Measurements from ENCODE around the gene GMPPB. TPM values are rescaled to one million over a fixed set of nuclear protein-coding genes. Genes with fewer than 3 reads are reported as not detected.

The GMPPB gene
- total RNA-seq, 2 experiments from 2014 or later = 40.7 to 54.5 TPM

DNA sequence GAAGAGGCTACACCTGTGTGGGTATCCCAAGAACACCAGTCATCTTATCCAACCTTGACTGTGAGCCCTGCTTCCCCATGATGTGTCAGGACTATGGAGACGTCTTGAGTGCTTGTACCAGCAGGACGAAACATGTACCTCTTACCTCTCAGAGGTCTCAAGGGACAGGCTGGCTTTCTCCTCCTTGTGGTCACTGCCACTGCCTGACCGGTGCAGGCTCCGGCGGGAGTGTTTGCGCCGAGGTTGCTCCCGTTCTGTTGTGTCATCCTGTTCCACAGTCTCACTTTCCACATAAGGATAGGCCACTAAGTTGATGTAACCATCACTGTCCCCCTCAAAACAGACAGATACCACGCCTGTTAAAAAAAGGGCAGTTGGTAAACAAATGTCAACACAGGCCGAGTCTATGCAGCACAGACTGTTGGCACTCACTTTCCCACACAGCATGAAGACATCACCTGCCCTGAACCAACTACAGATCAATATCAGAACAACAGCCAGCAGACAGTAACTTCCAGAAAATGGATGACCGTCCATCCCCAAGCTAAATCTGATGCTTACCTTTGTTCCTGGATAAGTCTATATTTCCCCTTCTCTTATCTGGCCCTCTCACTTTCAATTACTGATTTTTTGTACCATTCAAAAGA is 14.4 kb upstream of the GMPPB start:
- CTCF ChIA-PET (ENCODE audit: unreplicated experiment) = no interaction called here
- no TSS peak for BruUV-seq (replicated peaks)

GRCh38 chr3:49734752-49735151 is 11.0 kb upstream of the GMPPB start:
- Histone ChIP-seq H2AFZ (ENCODE audit: low read length) (no peak overlapping the region), H3K9me3 (ENCODE audit: low read length) (no peaks in the 10 kb centered on the region), H3K4me1 (ENCODE audit: insufficient read depth, low read length, poor library complexity, severe bottlenecking) (no peaks in the 10 kb centered on the region), H3K79me2 (ENCODE audit: insufficient read depth, low read depth, low read length) (no peaks in the 10 kb centered on the region), H3K4me2 (ENCODE audit: low read length) (no peak overlapping the region), H3K9me2 (ENCODE audit: insufficient read depth, low read length) (no peaks in the 10 kb centered on the region), H3K36me3 (ENCODE audit: insufficient read depth, low read length) (peaks cover 75% of the 10 kb centered on the region), H3K4me3 (ENCODE audit: low read depth, low read length, poor library complexity, severe bottlenecking) (no peak overlapping the region), H3K27ac (ENCODE audit: low read depth, low read length, poor library complexity, severe bottlenecking) (no peak overlapping the region), H4K20me1 (ENCODE audit: insufficient read depth, low read length) (no peaks in the 10 kb centered on the region)
- ChIA-PET POLR2A (interaction anchor here (1.5 kb wide), 1 partner anchor 10 kb away, joined by 4 read pairs; no protein-coding TSS in a partner anchor), CTCF (ENCODE audit: unreplicated experiment) (no interaction called here)
- BruUV-seq (replicated peaks) = no TSS peak
- DNase-seq (ENCODE audit: low spot score) = no peak
- intact Hi-C loops (cut with micrococcal nuclease; ENCODE audit: unreplicated experiment) = no loop called here
- no peak for TF ChIP-seq EZH2phosphoT487 (IDR thresholded peaks at IDR 0.05; ENCODE audit: borderline replicate concordance, low read depth, low read length)
- no peak for TF ChIP-seq CTCF (conservative IDR thresholded peaks at IDR 0.05; ENCODE audit: low read length)

More for the DNA sequence above, 14.4 kb upstream of the GMPPB start:
- no peak for TF ChIP-seq EZH2phosphoT487 (IDR thresholded peaks at IDR 0.05; ENCODE audit: borderline replicate concordance, low read depth, low read length)
- TF ChIP-seq CTCF (conservative IDR thresholded peaks at IDR 0.05; ENCODE audit: low read length) = no peak
- Histone ChIP-seq H3K4me3 (ENCODE audit: low read depth, low read length, poor library complexity, severe bottlenecking) (no peak overlapping the region), H4K20me1 (ENCODE audit: insufficient read depth, low read length) (no peaks in the 10 kb centered on the region), H3K4me1 (ENCODE audit: insufficient read depth, low read length, poor library complexity, severe bottlenecking) (no peaks in the 10 kb centered on the region), H3K36me3 (ENCODE audit: insufficient read depth, low read length) (peaks cover 46% of the 10 kb centered on the region), H3K4me2 (ENCODE audit: low read length) (no peak overlapping the region), H3K9me2 (ENCODE audit: insufficient read depth, low read length) (no peaks in the 10 kb centered on the region), H3K27ac (ENCODE audit: low read depth, low read length, poor library complexity, severe bottlenecking) (no peak overlapping the region), H2AFZ (ENCODE audit: low read length) (no peak overlapping the region), H3K9me3 (ENCODE audit: low read length) (no peaks in the 10 kb centered on the region), H3K79me2 (ENCODE audit: insufficient read depth, low read depth, low read length) (no peaks in the 10 kb centered on the region)
- no peak for DNase-seq (ENCODE audit: low spot score)
- intact Hi-C loops (cut with micrococcal nuclease; ENCODE audit: unreplicated experiment) = no loop called here
- POLR2A ChIA-PET = no interaction called here

DNA sequence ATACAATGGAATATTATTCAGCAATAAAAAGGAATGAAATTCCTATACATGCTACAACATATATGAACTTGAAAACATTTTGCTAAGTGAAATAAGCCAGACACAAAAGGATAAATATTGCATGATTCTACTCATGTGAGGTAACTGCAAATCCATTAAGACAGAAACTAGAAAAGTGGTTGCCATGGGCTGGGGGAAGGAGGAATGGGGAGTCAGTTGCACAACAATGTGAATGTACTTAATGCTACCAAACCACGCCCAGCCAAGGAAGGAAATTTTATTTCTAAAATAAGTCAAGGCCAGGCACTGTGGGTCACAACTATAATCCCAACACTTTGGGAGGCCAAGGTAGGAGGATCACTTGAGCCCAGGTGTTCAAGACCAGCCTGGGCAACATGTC is 9.8 kb upstream of the GMPPB start:
- Histone ChIP-seq H3K9me2 (ENCODE audit: insufficient read depth, low read length) (no peaks in the 10 kb centered on the region), H3K27ac (ENCODE audit: low read depth, low read length, poor library complexity, severe bottlenecking) (no peak overlapping the region), H3K9me3 (ENCODE audit: low read length) (no peaks in the 10 kb centered on the region), H3K4me3 (ENCODE audit: low read depth, low read length, poor library complexity, severe bottlenecking) (no peak overlapping the region), H3K79me2 (ENCODE audit: insufficient read depth, low read depth, low read length) (no peaks in the 10 kb centered on the region), H2AFZ (ENCODE audit: low read length) (no peak overlapping the region), H3K4me1 (ENCODE audit: insufficient read depth, low read length, poor library complexity, severe bottlenecking) (no peaks in the 10 kb centered on the region), H3K36me3 (ENCODE audit: insufficient read depth, low read length) (peaks cover 76% of the 10 kb centered on the region), H3K4me2 (ENCODE audit: low read length) (no peak overlapping the region), H4K20me1 (ENCODE audit: insufficient read depth, low read length) (no peaks in the 10 kb centered on the region)
- no peak for TF ChIP-seq EZH2phosphoT487 (IDR thresholded peaks at IDR 0.05; ENCODE audit: borderline replicate concordance, low read depth, low read length)
- no peak for TF ChIP-seq CTCF (conservative IDR thresholded peaks at IDR 0.05; ENCODE audit: low read length)
- POLR2A ChIA-PET = interaction anchor here (0.6 kb wide), 1 partner anchor 11 kb away, joined by 5 read pairs; no protein-coding TSS in a partner anchor
- BruUV-seq (replicated peaks) = no TSS peak
- intact Hi-C loops (cut with micrococcal nuclease; ENCODE audit: unreplicated experiment) = no loop called here
- no peak for DNase-seq (ENCODE audit: low spot score)
- CTCF ChIA-PET (ENCODE audit: unreplicated experiment) = interaction anchor here (0.6 kb wide), 1 partner anchor 461 kb away, joined by 3 read pairs; no protein-coding TSS in a partner anchor
